ENCODE results near the gene NDOR1. TPM values are rescaled to one million over a fixed set of nuclear protein-coding genes. Genes with fewer than 3 reads are reported as not detected.

Gene NDOR1
- total and polyA plus RNA-seq, 2 of the 8 experiments (the other 6 are each of a cell fraction or from before 2014, with no cell fraction given), result 25.7 to 32.3 TPM

- TF ChIP-seq ATF3 (IDR thresholded peaks at IDR 0.05; ENCODE audit: insufficient read depth, low read depth, low read length), result no peak
- no peak for TF ChIP-seq CHD7 (IDR thresholded peaks at IDR 0.05; ENCODE audit: insufficient replicate concordance, low read length)
- TF ChIP-seq POLR2AphosphoS5 (IDR thresholded peaks at IDR 0.05; ENCODE audit: low read depth, low read length), result no peak
- no peak for TF ChIP-seq KDM1A (IDR thresholded peaks at IDR 0.05; ENCODE audit: borderline replicate concordance, low read length)
Observed at GRCh38 chr9:137256856-137257255, 51.4 kb downstream of the NDOR1 start (continued).

Data from H1 (cell line).